Ovary (tissue), 9 donors: ENCODE results near the gene ATP6V1C2. TPM values are rescaled to one million over a fixed set of nuclear protein-coding genes. Genes with fewer than 3 reads are reported as not detected.

Experiments used
- DNase-seq, 5 donors: peaks; one replicate each; pipeline ENCODE4 v3.0.0-alpha.2; 2019 to 2020
- H3K27ac ChIP-seq, 2 donors: fragments of 200-600 bp; one replicate each; pipeline versions ENCODE4 v1.5.1 to v1.8.0; 2019 to 2022
- H3K27me3 ChIP-seq: fragments of 200-600 bp; one replicate; pipeline ENCODE4 v1.8.0; 2022
- H3K36me3 ChIP-seq: fragments of 200-600 bp; sonication (generic); one replicate; pipeline ENCODE4 v1.5.1; 2019
- H3K4me1 ChIP-seq: one replicate; pipeline ENCODE4 v1.8.1; 2013; ENCODE audit warnings: mild to moderate bottlenecking, moderate library complexity; ENCODE audit not compliant: insufficient read depth
- H3K4me3 ChIP-seq: fragments of 200-600 bp; sonication (generic); one replicate; pipeline ENCODE4 v1.5.1; 2017
- H3K9me3 ChIP-seq, 2 donors: fragments of 200-600 bp in 1 of 2; sonication (generic) in 1 of 2; one replicate each; pipeline versions ENCODE4 v1.5.1 to v1.8.1; 2013 to 2019; ENCODE audit warnings: mild to moderate bottlenecking in 1 of 2, moderate library complexity in 1 of 2
- EP300 ChIP-seq: sonication (generic); formaldehyde crosslinking; IDR thresholded peaks from one replicate; pipeline ENCODE4 v1.6.1; 2017; ENCODE audit warnings: antibody characterized with exemption
- POLR2A ChIP-seq: fragments of 450-650 bp; IDR thresholded peaks from one replicate; pipeline ENCODE4 v1.6.1; 2017; ENCODE audit warnings: antibody characterized with exemption, mild to moderate bottlenecking, moderate library complexity
- WGBS, 3 donors: extraction: QIAGEN DNeasy Blood & Tissue Kit in 1 of 3; methylation state at CpG; one replicate each; pipeline versions ENCODE4 v1.1.5 to v1.1.7; 2013 to 2017; 5-methylcytosine and 5-hydroxymethylcytosine counted together
- intact Hi-C, 4 donors: fragments of 100-400 bp; cut with DNase I; formaldehyde crosslinking; loops; one replicate each; pipeline versions ENCODE4 v1.11.0 to v1.15.1; 2022 to 2023
- polyA plus RNA-seq, 2 donors: library from polyadenylated mRNA; stranded (reverse); fragments of 200-250 nt in 1 of 2; fragments of 350-450 nt in 1 of 2; fragmentation: Illumina TruSeq in 1 of 2; extraction: RNeasy Lipid Tissue Mini Kit (QIAGEN cat#74804) in 1 of 2; gene quantifications; one replicate each; pipeline ENCODE4 v1.2.3, GENCODE V29; 2013 to 2014
- total RNA-seq, 7 donors: library from RNA; depleted of rRNA in 2 of 7; stranded (reverse); fragments of >200 nt in 2 of 7; fragmentation: NEBNext Ultra II Directional in 3 of 7; extraction: Animal tissue kit (Norgen Biotek cat#: 25700) in 3 of 7; gene quantifications; one replicate each; pipeline versions ENCODE4 v1.1.0 to v1.2.4, GENCODE V29; 2016 to 2023
- TF ChIP-seq, protein P1 (sequence below), 3 donors: fragments of 450-650 bp in 2 of 3; fragments of 200-600 bp in 1 of 3; IDR thresholded peaks; one replicate each; pipeline versions ENCODE4 v1.5.1 to v1.8.0; 2016 to 2022; ENCODE audit warnings: antibody characterized with exemption in 3 of 3, mild to moderate bottlenecking in 1 of 3
- donor health status: DM: no; HTN: no; CAD: no; lungs with moderate emphysema.
- donor health status: DM: no; HTN: no; CAD: no.
- donor health status: Bipolar disorder and iron deficiency.
- donor health status: DM: yes; HTN: yes; CAD: no.
- donor health status: DM: no; HTN: no; CAD: no.
- donor health status: DM: yes; HTN: yes; CAD: no.

The ATP6V1C2 gene
- total and polyA plus RNA-seq, 9 donors, result 0.17 to 10.8 (median 0.60) TPM; not detected in 2

- WGBS, 3 donors, result 83 to 86% (median 84%) methylated on average over 12 of the region's 12 CpGs
- no peaks in the 10 kb centered on the region for H3K9me3 ChIP-seq
- H3K4me3 ChIP-seq, result no peak overlapping the region
- H3K27ac ChIP-seq, result no peak overlapping the region
- no peak for DNase-seq
- H3K27me3 ChIP-seq, result no peaks in the 10 kb centered on the region
- no peaks in the 10 kb centered on the region for H3K4me1 ChIP-seq
- no peaks in the 10 kb centered on the region for H3K36me3 ChIP-seq
- intact Hi-C loops, result no loop called here
- TF ChIP-seq EP300, result no peak
Measured at GRCh38 chr2:10772201-10772867, 50.9 kb downstream of the ATP6V1C2 start.

DNA sequence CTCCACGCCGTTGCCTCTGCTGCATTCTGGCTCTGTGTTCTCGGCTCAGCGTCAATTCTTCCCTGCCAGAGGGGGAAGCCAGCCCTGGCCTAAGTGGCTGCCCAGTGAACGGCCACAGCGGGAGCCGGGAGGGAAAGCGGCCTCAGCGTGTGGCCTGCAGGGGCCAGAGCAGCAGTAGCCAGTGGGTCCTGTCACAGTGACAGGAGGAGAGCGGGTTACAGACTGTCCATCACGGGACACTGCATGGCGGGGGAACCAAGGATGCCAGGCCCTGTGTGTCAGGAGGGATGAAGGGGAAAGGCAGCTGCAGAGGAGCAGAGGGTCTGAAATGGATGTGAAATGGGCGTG lies 51.4 kb downstream of the ATP6V1C2 start:
- TF ChIP-seq EP300 (no peak), POLR2A (no peak)
- TF ChIP-seq, protein P1, sequence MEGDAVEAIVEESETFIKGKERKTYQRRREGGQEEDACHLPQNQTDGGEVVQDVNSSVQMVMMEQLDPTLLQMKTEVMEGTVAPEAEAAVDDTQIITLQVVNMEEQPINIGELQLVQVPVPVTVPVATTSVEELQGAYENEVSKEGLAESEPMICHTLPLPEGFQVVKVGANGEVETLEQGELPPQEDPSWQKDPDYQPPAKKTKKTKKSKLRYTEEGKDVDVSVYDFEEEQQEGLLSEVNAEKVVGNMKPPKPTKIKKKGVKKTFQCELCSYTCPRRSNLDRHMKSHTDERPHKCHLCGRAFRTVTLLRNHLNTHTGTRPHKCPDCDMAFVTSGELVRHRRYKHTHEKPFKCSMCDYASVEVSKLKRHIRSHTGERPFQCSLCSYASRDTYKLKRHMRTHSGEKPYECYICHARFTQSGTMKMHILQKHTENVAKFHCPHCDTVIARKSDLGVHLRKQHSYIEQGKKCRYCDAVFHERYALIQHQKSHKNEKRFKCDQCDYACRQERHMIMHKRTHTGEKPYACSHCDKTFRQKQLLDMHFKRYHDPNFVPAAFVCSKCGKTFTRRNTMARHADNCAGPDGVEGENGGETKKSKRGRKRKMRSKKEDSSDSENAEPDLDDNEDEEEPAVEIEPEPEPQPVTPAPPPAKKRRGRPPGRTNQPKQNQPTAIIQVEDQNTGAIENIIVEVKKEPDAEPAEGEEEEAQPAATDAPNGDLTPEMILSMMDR (IDR thresholded peaks at IDR 0.05), result no peak
- Histone ChIP-seq H3K4me3 (no peak overlapping the region), H3K4me1 (no peaks in the 10 kb centered on the region), H3K9me3 (no peaks in the 10 kb centered on the region), H3K27me3 (no peaks in the 10 kb centered on the region), H3K36me3 (no peaks in the 10 kb centered on the region), H3K27ac (no peak overlapping the region)
- intact Hi-C loops, result no loop called here
- DNase-seq, result no peak
- 80 to 86% (median 81%) methylated on average over 13 of the region's 13 CpGs for WGBS, 3 donors

DNA sequence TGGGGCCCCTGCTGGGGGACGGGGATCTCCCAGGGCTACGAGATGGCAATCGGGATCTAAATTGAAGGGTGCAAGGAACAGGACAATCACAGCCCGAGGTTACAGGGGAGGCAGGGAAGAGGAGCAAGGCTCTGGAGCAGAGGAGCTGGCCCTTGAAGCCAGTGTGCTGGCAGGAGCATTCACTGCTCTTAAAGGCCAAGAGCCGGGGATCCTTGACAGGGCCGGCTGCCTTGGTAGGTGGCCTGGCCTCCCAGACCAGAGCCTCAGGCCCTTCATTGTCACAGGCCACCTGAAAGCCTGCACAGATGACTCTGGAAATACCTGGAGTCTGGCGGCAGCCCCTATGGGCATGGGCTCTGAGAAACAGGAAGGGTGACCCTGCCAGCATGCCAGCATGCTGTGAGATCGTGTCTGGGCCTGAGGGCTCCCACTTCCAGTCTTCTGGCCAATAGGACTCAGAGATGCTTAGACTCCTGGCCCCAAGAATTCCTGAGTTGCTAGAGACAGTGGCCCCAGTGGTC lies 52.5 kb downstream of the ATP6V1C2 start:
- TF ChIP-seq, protein P1 (IDR thresholded peaks at IDR 0.05), result no peak
- no peak for TF ChIP-seq EP300
- no peak for TF ChIP-seq POLR2A
- 61 to 66% (median 62%) methylated on average over 8 of the region's 8 CpGs for WGBS, 3 donors
- DNase-seq, result no peak
- Histone ChIP-seq H3K9me3 (no peaks in the 10 kb centered on the region), H3K27ac (no peak overlapping the region), H3K4me3 (no peak overlapping the region), H3K27me3 (no peaks in the 10 kb centered on the region), H3K4me1 (no peaks in the 10 kb centered on the region), H3K36me3 (no peaks in the 10 kb centered on the region)
- intact Hi-C loops, result no loop called here

- H3K4me1 ChIP-seq, result no peaks in the 10 kb centered on the region
- DNase-seq, result peak in 1 of 5 donors; percentile 23
- intact Hi-C loops, result no loop called here
- no peaks in the 10 kb centered on the region for H3K9me3 ChIP-seq
- TF ChIP-seq POLR2A, result no peak
- TF ChIP-seq, protein P1 (IDR thresholded peaks at IDR 0.05), result no peak
- no peak for TF ChIP-seq EP300
- 41 to 51% (median 49%) methylated on average over 6 of the region's 6 CpGs for WGBS, 3 donors
- no peak overlapping the region for H3K27ac ChIP-seq
- no peaks in the 10 kb centered on the region for H3K27me3 ChIP-seq
- no peak overlapping the region for H3K4me3 ChIP-seq
- H3K36me3 ChIP-seq, result no peaks in the 10 kb centered on the region
Measured at GRCh38 chr2:10774394-10774793, 53.0 kb downstream of the ATP6V1C2 start.

DNA sequence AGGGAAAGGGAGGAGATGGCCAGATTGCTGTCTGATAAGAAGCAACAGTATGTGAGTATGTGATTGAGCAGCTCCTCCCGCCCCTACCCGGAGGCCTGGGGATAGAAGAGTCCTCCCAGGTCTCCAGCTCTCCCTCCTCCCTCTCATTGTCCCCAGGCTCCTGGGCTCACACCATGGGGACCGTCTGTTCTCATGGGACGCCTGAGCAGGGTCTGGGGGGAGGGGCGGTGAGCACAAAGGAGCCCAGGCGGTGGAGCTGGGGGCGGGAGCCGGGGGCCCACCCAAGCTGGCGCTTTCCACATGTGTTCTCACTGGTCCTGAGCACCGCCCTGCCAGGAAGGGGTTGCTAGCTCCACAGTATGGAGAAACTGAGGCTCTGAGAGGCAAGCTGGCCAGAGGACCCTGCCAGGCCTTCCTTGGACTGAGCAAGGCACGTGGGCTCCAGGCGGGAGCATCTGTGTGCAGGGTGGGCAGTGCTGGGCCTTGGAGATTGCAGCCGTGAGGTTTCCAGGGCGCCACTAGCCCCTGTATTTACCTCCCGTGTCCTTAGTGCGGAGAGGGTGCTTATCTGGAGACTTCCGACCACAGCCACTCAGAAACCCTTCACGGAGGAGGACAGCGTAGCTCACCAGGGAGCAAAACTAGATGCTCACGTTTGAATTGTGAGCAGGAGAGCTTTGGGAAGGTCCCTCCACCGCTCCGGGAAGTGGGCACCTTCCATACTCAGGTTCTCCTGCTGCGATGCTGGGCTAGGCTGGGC lies 53.8 kb downstream of the ATP6V1C2 start:
- WGBS, 3 donors, result 68 to 70% (median 68%) methylated on average over 23 of the region's 23 CpGs
- TF ChIP-seq, protein P1 (IDR thresholded peaks at IDR 0.05), result no peak
- TF ChIP-seq EP300 (no peak), POLR2A (no peak)
- DNase-seq, result no peak
- no peak overlapping the region for H3K27ac ChIP-seq
- H3K27me3 ChIP-seq, result no peaks in the 10 kb centered on the region
- H3K4me1 ChIP-seq, result no peaks in the 10 kb centered on the region
- H3K9me3 ChIP-seq, result no peaks in the 10 kb centered on the region
- no peak overlapping the region for H3K4me3 ChIP-seq
- intact Hi-C loops, result no loop called here
- no peaks in the 10 kb centered on the region for H3K36me3 ChIP-seq
